Measurements from ENCODE around the gene EPHB1.

The EPHB1 gene

DNA sequence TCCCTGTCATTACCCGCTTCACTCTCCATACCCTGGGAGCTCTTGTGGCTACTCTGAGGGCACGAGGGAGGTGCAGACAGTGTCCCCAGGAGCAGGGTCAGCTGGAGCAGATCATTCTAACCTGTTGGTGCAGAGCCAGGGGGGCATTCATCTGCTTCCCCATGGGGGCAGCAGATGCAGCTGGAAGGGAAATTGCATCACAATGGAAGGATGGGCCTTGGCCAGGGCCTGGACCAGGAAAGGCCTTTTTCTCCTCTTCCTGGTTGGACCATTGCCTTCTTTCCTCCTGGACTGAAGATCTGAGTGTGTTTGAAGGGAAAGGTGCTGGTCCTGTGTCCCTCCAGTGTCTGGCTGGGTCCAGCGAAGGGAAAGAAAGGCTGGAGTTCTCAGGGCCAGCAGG, 55.7 kb downstream of the EPHB1 start:
- no peak for DNase-seq (ENCODE audit: low spot score)

DNA sequence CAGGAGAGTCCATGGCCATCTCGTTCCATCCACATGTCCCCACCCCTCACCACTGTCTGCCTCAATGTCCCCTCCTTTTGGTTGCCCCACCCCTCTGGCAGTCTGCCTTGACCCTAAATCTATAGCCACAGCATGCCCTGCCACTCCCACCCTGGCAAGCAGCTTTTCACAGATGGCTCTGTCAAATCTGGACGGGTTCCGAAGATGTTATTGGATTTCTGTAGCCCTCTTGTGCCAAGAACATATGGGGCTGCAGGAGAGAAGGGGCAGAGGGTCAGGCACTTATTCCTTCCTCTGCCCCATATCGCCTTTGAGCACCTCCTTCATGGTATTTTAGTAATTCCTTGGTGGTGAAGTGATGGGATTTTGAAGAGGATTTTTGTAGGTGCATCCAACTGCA, 57.1 kb downstream of the EPHB1 start:
- DNase-seq (ENCODE audit: low spot score), result no peak

DNA sequence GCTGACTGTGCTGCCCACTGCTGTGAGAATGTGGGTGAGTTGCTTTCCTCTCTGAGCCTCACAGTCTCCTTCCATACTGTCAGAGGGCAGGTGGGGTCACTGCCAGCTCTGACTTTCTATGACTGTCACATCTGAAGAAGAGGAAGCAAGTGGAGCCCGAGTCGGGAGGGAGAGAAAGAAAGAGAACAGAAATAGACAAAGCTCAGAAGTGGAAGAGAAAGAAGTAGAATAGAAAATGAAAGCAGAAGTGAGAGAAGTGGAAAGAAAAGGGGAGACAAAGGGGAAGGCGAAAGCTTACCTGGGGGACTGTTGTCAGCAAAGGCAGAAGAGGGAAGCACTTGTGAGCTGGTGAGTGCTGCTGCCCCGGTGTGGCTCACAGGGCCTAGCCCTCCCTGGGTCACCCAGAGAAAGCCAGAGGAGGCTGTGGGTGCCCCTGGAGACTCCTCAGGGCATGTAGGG, 57.9 kb downstream of the EPHB1 start:
- DNase-seq (ENCODE audit: low spot score), result no peak

DNA sequence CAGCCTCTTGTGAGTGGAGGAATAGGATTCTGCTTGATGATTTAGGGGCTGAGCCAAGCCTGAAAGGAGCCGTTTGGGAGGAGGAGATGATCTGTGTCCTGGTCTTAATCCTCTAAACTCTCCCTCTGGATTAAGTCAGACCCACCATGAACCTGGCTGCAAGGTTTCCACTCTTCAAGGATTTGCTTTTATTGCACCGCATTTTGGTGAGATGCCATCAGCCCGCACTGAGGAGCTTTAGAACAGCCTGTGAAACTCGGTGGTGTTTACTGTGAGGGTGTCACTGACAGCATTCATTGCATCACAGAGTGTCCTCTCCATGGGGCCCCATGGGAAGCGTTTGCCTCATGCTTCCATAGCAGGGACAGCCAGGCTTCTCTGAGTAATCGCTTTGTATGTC, 59.2 kb downstream of the EPHB1 start:
- no peak for DNase-seq (ENCODE audit: low spot score)

DNA sequence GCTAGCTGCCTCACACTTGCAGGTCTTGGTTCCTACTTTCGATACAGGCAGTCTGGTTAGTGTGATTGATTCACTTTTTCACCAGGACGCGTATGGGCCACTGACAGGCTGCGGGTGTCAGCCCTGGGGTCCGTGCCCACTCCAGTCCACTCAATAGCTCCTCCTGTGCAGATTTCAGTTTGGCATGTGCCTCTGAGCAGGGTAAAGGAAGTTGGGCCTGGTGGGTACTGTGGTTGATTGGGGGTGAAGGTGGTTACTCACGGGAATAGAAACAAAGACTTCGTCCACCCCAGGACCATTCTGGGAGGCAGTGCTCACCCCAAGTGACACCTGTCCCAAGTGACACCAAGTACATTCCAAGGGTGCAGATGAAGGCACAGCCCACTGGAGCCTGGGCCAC, 62.3 kb downstream of the EPHB1 start:
- DNase-seq (ENCODE audit: low spot score), result no peak

DNA sequence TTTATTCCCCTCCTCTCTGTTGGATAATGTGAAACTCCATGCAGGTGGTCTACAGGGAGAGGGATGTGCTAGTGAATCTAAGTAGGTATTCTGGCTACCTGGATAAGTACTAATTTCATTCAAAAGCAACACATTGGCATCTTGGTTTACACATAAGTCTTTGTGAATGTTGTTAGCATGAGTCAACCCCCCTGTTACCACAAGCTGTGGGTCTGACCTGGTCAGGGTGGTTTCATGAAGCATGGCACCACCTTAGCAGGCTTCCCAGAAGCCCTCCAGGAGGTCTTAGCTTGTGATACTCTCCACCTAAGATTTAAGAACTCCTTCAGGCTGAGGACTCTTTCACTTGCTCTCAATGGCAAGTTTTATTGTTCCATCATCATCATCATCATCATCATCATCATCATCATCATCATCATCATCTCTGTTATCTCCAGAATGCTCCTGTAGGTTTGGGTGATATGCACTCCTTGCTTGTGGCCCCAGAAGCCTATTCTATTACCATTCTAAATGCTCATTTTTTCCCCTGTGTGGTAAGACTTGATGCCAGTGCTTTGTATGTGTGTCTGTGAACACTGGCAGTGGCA, 62.8 kb downstream of the EPHB1 start:
- DNase-seq (ENCODE audit: low spot score), result no peak

DNA sequence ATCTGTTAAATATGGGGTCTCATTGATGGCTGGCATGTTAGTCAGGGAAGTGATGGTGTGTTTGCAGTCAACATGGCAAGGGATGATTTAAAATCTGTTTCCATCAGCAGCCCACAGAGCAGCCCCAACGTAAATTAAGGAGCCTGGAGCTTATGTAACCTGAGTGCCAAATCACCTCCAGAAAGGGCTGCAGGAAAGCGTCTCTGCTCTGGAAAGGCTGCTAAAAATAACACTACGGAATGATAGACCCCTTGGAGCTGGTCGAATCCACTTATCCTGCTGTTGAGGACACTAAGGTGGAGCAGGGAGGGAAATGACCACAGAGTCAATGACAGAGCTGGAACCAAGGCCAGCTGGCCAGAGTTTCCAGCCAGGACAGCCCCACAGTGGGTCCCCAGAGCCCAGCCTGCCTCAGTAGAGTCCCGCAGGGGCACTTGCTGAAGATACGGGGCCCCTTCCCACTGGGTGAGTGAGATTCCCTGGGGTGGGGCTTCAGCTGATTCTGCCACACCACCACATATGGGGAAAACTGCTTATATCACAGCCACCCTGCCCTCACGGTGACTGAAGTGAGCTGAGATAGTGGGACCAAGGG, 63.5 kb downstream of the EPHB1 start:
- no peak for DNase-seq (ENCODE audit: low spot score)

DNA sequence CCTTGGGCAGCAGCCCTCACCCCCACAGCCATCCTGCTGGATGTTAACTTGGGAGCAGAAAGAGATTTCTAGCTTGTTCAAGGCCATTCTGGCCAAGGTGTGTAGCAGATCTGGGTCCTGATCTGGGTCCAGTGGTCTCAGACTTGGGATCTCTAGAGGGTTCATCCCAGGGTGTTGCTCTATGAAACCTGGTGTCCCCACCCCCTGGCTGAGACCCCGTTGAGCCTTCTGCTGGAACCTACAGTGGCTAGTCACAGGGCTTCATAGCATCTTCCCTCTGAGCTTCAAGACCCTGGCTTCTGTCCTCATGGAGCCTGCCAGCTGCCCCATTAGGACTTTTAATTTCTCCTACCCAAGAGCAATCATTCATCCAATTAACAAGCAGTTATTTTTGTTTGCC, 64.3 kb downstream of the EPHB1 start:
- DNase-seq (ENCODE audit: low spot score), result no peak

DNA sequence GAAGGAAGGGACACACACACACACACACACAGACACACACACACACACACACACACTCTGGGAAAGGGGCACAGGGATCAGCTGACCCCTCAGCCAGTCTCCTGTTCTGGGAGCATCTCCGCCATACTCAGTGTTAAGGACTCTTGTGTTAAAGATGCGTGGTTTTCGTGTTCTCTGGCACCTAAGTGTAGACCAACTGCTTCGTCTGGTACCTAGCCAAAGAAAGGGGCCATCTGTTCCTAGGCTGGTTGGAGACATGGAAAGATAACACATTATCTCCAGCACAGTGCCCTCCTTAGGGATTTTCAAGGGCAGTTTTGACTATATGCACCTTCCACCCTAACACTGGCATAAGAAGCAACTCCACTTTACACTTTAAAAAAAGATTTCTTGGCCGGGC, 65.1 kb downstream of the EPHB1 start:
- DNase-seq (ENCODE audit: low spot score), result no peak

DNA sequence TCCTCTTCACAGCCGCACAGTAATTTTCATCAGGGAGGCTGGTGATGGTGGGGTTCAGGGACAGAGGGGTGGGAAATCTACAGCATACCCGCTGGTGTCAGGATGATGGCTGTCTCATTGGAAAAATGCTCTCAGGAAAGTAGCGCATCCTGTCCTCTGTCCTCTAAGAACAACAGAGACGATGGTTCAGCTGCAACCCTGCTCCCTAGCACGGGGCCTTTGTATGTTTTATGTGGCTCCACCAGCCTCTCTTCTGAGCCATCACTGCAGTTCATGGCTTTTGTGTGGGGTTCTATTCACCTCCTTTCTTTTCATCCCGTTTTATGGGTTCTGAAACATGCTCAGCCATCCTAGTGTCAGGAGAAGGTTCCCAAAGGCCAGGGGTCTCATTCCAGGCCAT, 68.9 kb downstream of the EPHB1 start:
- DNase-seq (ENCODE audit: low spot score), result no peak

DNA sequence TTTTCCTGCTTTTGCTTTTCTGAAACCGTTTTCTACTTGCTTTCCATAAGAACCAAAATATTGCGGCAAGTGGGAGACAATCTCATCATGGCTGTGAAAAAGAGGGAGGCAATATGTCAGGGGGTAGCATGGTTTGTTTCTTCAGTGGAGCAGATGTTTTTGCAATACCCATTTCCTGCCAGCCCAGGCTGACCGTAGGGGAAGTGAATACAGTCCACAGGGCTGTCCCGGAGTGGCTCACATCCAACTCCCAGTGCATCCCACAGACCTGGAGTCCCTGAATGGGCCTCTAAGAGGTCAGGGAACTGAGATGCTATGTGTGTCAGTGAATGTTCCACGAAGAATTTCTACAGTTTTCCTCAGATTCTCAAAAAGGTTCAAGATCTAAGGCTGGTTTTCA, 69.6 kb downstream of the EPHB1 start:
- no peak for DNase-seq (ENCODE audit: low spot score)

DNA sequence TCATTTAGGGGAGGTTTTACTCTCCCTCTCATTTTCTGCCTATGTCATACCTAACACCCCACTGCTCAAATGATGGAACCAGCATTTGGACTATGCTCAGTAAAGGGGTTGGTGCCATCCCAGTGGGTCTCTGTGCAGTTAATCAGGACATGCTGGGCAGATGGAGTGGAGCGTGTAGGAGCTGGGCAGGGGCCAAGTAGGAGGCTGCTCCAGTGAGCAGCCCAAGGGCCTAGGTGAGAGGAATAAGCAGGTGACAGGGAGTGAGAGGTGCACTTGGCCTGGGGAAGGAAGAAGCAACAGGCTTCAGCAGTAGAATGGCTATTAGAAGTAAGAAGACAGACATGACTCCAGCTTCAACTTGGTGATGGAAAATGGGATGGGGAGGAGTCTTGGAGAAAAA, 72.2 kb downstream of the EPHB1 start:
- no peak for DNase-seq (ENCODE audit: low spot score)

DNA sequence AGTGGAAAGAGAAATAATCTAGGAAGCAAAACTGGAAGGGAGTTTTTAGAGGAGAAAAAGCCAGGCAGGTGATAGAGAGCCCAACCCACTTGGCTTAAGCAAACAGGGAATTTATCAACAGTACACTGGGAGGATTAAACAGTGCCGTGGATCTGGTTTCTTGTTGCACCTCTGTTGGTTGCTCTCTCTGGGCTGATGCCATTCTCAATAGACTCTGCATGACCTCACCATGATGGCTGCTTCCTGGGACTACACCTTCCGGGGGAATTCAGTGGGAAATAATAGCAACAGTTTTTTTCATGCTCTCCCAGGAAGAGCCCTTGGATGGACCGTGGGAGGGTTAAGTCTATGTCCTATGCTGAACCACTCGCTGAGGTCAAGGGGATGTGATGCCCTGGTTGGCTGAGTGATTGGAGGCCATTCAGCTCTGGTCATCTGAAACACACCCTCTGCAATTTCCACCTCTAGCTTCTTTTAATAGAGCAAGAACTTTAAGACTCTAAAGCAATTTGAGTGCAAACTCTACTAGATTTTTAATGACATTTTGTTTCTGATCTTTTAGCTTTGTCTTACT, 74.2 kb downstream of the EPHB1 start:
- no peak for DNase-seq (ENCODE audit: low spot score)

DNA sequence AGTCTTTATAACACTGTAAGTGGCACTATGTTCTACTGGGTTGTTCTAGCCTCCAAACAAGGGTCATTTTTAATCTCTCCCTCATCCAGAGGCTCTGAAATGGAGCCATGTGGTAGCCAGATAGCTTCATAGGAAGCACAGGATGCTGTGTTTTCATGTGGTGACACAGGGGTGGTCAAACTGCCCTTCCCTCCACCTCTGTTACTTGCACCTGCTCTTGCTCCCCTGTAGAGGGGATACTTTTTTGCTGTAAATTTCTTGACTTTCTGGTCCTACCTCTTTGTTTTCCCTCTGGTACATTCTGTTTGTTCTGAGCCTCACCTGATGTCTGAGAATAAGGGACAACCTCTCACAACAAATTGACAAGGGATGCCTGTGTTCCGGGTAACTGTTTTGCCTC, 76.8 kb downstream of the EPHB1 start:
- DNase-seq (ENCODE audit: low spot score), result no peak

DNA sequence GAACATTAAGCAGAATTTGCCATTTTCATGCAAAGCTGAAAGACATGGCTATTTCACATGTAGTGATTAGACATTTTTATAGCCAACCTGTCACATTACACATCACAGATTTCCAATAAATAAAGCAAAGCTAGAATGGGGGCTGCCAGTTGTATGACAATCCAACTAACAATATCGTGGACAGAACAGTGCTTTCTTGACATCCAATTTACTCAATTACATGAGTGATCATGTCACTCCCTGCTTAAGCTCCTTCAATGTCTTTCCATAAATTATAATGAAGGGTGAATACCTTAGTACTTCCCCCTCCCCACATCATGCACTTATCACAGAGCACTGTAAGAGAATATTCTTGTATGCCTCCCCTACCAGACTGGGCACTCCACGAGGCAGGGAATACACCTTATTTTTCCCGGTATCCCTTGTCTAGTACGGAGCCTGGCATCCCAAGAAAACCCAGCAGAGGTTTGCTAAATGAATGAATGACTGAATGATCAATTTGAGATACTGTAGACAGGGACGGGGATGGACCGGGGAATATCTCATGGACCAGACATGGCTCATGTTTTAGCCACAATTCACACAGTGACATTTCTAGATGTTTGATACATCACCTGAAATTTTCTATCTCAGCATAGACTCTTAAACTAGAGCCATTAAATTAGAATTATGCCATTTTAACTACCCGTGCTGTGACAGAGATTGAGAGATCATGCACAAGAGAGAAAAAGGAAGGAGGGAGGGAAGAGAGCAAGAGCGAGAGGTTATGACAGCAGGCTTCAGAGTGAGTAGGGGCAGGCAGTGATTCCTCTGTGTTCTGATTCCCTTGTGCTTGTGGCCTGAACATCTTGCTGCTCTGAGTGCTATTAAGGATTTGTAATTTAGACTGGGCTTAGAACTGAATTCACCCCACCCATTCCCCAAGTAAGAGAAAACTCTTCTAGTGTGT, 77.7 kb downstream of the EPHB1 start:
- no peak for DNase-seq (ENCODE audit: low spot score)

DNA sequence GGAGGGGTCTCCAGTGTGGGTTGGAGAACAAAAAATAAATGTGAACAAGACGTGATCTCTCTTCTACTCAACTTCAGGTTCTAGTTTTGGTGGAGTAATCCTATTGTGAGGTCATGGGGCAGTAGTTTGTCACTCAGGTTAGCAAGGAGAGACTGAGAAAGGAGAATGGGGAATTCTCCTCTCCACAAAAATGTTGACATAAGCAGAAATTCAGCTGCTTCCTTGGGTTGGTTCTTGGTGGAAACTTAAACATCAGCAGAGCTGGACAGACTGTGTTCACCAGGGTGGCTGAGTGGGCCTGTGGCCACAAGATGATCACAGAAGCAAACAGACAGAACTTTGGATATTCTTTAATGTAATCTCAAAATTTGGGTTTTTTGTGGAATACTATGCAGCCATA, 78.7 kb downstream of the EPHB1 start:
- DNase-seq (ENCODE audit: low spot score), result no peak

DNA sequence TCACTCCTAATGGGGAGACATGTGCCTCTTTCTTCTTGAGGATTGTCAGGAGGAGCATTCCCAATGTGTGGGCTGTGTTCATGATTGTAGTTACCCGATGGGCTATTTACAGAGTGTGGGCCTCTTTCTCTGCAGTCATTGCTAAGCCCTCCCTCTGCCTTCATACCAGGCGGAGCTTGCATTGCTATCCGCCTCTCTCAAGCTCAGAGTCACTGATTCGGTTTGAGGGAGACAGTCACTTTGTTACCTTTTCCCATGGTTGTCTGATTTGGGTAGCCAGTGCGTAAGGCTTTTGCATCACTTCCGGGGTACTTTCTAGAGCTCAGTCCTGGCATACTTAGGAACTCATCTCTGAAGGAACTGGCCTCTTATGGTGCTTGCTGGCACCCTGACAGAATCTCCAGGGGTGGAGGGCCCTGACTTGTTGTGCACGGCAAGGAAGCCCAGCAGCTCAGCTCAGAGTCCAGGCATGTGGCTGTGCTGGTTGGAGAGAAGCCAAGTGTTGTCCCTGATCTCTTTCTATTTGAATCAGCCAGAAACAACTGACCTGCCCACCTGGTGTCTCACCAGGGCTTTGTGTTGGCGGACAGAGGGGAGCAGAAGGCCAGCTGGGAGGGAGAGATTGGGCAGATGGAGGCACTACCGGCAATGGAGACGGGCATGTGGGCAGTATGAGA, 79.8 kb downstream of the EPHB1 start:
- no peak for DNase-seq (ENCODE audit: low spot score)

DNA sequence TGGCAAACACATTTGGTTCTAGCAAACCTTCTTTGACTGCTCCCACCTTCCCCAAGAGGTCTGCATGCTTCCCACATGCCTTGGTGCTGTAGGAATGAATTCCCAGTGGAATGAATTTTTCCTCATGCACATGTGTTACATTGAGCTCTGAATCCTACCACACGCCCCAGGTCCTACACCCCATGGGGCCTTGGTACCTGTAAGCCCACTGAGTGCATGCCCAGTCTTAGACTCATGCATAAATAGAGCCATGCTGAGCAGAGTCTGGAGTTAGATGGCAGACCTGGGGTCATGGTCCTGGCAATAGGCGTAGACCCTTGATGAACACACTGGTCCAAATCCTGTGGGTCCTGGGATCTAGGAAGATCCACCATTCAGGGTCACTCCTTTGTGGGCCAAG, 81.8 kb downstream of the EPHB1 start:
- no peak for DNase-seq (ENCODE audit: low spot score)

DNA sequence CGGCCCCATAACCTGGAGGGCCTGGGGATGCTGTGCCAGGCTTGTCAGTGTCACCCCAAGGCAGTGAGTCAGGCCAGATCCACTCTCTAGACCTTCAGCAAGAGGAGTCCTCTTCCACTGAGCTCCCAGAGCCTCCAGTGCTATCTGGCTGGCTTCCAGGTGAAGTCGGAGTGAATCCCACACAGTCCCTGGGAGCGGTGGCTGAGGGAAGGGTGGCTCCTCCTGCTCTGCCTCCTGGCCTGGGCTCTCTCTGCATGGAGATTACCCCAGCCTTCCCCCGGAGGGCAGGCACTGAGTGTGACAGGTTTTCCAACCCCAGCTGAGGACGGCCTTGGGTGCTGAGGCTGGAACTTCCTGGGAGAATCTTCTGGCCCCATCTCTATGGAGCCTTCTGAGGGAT, 82.7 kb downstream of the EPHB1 start:
- no peak for DNase-seq (ENCODE audit: low spot score)

DNA sequence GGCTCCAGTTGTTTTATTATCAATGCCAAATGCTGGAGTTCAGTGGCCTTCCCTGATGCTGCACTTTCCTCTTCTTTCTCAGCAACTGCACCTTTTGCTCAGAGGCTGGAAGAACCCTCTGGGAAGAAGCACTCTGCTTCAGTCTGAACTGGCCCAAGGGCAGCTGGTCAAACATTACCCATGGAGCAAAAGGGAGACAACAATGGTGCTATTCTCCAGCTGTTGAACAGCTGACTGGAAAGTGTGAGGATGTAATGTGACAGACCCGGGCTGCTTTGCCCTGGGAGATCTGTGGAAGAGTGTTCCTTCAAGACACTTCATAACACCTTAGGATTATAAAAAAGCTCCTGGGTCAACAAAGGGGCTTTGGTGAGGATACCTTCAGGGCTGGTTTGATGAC, 84.9 kb downstream of the EPHB1 start:
- DNase-seq (ENCODE audit: low spot score), result no peak

DNA sequence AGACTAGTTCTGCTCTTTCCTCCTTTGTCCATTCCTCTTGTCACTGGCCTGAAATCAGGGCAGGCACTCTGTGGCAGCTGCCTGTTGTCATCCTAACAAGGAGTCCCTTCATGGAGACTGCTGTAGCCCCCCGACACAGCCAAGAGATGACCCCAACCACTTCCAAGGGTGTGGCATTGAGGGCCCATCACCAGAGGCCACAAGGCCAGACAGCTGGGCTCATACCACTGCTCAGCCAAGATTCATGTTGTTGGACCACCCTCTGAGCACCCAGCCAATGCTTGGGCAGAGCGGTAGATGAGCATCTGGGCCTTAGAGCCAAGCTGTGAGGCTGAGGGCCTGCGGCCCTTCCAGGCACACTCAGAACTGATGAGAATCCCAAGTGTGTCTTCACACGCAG, 85.4 kb downstream of the EPHB1 start:
- DNase-seq (ENCODE audit: low spot score), result no peak

DNA sequence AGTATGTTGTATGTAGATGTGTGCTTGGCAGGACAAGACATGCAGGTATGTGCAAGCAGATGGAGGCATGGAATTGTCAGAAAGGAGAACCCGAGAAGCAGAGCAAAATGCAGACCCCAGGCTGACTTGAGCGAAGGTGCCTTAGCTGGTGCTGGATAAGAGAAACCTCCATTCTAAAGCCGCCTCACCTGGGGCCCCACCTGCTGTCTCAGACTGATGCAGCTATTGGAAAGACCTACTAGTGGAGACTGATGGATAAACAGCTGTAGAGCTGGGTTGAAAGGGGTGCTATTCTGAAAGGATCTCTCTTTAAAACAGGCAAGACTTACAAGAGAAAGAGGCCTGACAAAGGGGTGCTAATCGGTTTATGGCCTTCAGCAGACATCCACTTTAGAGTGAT, 86.2 kb downstream of the EPHB1 start:
- DNase-seq (ENCODE audit: low spot score), result no peak

All from HuH-7 (cell line).